ENCODE measurements around the gene TMEM221.

Gene TMEM221

DNA sequence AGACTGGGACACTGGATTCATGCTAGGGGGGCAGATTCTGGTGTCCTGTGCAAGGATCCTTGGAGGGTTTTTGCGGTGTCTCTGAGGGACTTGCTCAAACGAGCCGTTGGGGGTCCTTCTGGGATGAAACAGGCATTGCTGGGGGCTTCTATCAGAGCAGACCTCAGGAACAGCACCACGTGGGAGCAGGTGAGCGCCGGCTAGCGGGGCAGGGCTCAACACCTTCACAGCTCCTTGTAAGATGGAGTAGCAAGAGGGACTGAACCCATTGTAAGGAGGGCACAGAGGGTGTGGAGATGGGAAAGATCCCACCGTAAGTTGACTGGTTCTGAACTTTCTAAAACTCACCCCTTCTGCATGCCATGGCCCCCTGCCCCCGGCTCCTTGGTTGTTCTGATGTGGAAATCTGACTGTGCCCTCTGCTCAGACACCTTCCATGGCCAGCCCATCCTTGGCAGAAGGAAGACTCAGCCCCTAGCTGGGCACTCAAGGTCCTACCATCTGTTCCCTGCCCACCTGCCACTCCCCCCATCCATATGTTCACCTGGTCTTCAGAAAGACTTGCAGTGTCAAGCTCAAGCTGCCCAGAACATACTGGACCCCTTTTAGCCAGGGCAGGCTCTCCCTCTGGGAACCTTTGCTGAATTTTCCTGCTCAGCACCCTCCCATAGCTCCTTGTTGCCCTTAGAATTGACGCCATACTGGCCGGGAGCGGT, 23.1 kb upstream of the TMEM221 start:
- DNase-seq = no peak

DNA sequence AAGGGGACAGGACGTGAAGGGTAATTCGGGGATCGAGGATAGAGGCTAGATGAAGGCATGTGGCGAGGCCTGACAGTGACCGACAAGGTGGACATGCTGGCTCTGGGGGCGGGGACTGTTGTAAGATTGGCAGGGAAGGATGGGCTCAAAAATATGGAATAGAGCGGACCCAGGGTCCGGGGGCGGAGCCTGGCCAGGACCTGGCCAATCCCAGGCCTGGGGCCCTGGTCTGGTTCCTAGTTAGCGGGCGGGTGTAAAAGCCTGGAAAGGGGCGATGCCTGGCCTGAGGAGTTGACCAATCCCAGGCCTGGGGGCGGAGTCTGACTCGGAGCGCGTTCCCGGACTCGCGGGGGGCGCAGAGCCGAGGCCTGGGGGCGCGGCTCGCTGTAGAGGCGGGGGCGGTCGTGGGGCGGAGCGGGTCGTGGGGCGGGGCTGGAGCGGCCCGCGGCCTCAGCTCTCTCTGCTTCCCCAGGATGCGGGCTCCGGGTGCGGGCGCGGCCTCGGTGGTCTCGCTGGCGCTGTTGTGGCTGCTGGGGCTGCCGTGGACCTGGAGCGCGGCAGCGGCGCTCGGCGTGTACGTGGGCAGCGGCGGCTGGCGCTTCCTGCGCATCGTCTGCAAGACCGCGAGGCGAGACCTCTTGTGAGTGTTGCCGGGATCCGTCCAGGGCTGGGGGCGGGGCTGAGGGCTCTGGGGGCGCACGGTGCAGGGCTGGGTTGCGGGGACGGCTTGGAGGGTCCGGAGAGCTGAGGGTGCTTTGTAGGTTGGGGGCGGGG, 21.8 kb upstream of the TMEM221 start, which contains the start of gene SLC27A1:
SLC27A1 (plus strand) TSS at position 457 of the 774 bp plus-strand sequence; CDS start at position 474, 17 bp downstream.
- peak; percentile 92 for DNase-seq

DNA sequence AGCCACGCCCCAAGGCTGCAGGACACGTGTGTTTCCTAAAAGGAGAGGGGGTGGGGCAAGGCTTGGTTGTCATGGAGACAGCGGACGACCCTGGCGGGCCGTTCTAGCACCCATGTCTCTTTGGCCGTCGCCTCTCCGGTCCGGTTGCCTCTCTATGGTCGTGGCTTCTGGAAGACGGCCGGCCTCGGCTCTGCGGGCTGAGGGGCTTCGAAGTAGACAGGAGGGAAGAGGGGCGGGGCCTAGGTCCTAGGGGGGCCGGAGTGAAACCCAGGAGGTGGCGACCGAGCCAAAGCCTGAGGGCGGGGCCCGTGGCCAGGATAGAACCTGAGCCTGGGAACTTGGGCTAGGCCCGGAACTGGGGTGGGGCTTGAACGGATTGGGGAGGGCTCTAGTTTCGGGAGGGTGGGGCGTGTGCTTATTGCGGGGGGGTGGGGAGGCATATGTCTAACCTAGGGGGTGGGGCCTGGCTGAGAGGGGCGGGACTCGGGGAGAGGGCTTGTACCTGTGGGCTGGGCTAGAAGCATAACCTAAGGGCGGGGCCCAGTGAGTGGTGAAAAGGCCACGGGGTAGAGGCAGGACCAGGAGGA, 21.1 kb upstream of the TMEM221 start:
- peak; percentile 48 for DNase-seq

GRCh38 chr19:17469092-17469480, 20.6 kb upstream of the TMEM221 start:
- no peak for DNase-seq

- no peak for DNase-seq
Observed at GRCh38 chr19:17468302-17469091, 20.0 kb upstream of the TMEM221 start.

GRCh38 chr19:17467471-17468301, 19.2 kb upstream of the TMEM221 start:
- DNase-seq = no peak

DNA sequence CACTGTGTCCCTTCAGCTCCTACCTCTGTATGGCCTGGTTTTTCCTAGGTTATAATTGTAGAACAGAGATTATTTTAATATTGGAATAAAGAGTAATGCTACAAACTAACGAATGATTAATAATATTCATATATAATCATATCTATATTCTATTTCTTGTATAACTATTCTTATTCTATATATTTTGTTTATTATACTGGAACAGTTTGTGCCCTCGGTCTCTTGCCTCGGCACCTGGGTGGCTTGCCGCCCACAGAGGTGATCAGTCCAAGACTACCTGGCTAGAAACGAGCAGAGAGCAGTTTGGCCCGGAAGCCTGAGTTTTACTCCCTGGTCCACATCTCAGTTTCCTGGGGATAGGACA, 18.0 kb upstream of the TMEM221 start:
- DNase-seq = no peak

DNA sequence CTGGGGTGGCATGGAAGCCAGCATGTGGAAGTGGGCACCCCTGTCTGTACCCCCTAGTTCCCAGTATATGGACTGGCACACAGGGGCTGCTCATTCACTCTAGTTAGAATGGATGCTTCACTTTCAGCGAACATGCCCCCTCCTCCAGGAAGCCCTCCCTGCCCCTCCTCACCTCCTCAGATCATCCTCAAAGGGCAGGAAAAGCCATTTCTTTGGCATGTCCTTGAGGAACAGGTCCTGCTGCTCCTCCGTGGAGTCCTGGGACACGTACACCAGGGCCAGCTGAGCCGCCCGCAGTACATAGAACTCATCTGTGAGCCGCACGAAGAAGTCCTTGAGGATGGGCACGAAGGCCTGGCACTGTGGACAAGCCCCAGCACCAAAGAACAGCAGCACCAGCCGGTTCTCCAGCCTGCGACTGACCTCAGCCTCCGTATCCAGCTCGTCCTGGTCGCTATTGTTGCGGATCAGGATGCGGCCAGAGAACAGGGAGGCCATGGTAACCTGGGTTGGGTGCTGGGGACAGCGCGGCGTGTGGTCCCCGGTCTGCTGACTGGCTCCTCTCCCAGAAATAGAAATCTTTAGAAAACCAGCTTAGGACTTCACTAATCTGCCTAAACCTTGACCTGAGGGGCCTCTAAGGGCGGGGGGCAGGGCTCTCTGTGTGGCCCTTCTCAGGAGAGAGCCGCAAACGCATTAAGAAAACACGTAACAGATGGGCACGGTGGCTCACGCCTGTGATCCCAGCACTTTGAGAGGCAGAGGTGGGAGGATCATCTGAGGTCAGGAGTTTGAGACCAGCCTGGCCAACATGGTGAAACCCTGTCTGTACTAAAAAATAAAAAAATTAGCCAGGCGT, 12.1 kb upstream of the TMEM221 start, which contains the start of gene NXNL1:
NXNL1 (minus strand) TSS at position 555 of the 859 bp plus-strand sequence; CDS start at position 498, 57 bp downstream.
- no peak for DNase-seq

GRCh38 chr19:17458970-17459369, 10.5 kb upstream of the TMEM221 start:
- DNase-seq = no peak

- no peak for DNase-seq
Observed at GRCh38 chr19:17457616-17458015, 9.1 kb upstream of the TMEM221 start.

GRCh38 chr19:17456127-17456526, 7.7 kb upstream of the TMEM221 start:
- no peak for DNase-seq

- no peak for DNase-seq
Observed at GRCh38 chr19:17455308-17456123, 7.0 kb upstream of the TMEM221 start.

DNA sequence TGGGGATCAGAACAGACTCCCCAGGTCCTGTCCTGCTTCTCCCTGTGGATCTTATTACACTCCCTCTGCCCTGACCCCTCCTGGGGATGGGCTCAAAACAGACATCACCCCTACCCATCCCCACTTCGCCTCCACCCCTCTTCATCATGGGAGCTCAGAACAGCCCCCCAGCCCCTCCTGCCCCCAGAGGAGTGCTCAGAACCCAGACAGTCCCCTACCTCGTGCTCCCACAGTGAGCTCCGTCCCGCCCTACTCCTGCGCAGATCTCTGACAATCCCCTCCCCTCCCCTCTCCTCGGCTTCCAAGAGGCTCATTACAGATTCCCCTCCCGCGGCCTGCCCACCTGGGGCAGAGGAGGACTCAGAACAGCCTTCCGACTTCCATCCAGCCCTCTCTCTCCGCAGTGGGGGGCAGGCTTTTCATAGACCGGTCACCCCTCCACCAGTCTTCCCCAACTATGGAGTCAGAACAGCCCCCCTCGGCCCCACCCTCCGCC, 6.2 kb upstream of the TMEM221 start:
- DNase-seq = no peak

DNA sequence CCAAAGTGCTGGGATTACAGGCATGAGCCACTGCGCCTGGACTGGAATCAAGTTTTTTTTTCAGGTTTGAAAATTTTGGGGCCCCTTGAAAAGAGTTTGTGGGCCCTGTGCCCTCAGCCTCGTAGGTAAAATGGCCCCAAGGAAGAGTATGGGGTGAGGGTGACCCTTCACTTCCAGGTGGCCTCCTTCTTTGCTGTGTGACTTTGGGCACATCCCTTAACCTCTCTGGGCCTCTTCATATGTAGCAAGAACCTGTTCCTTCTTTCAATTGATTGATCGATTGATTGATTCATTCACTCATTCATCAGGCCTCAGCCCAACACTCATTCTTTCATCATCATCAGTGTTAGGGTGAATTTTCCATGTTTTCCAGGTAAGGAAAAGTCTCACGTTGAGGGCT, 3.4 kb upstream of the TMEM221 start:
- no peak for DNase-seq

- no peak for DNase-seq
Observed at GRCh38 chr19:17450264-17451075, 2.0 kb upstream of the TMEM221 start.

DNA sequence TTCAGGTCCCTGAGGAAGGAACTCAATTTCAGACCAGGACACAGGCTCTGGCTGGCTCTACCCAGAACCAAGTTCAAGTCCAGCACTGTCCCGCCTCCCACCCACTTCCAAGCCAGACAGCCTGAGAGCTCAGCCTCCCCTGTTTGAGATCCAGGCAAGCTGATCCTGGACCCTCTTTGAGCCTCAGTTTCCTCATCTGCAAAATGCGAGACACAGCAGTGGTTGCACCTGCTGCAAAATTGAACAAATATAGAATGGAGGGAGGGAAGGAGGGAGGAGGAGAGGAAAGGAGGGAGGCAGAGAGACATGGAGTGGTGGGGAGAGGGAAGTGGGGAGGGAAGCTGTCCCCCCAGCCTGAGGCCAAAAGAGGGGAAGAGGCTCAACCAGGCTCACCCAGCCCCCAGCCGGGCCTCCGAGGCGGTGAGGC, 751 bp downstream of the TMEM221 start:
- no peak for DNase-seq

GRCh38 chr19:17445526-17446165, 2.8 kb downstream of the TMEM221 start:
- DNase-seq = no peak

DNA sequence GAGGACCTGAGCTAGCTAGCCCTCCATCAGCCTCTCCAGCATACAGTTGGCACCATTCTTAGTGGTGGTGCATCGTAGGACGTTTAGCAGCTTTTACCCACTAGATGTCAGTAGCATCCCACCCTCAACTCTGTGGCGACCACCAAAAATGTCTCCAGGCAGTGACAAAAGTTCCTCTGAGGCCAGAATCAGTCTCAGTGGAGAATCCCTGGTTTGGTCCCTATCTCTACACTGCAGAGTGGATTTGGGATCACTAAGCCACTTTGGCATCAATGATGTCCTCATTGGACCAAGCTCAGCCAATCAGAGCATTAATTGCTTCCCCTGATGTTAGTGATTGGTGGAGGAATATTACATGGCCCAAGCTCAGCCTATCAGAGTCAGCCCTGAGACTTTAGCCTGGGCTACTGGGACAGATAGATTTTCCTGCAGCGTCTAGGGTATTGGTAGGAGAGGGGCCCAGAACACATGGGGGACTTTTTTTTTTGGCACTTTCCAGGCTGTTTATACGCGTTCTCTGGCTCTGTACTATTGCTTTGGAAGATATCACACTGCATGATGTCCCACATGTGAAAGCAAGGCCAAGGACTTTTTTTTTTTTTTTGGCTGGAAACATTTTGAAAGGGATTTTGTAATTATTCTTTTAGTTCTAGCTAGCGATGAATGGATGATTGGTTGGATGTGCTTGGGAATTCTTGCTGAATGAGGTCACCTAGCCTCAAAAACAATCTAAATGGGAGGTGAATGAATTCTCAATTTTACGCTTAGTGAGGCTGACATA, 7.0 kb downstream of the TMEM221 start:
- DNase-seq = no peak

All from NCI-H2081 treated with DMSO at 0.1 percent for 48 hours (cell line).